SU-DHL-6 (cell line): Measurements from ENCODE around the gene AJAP1.

Experiments
- H2AFZ ChIP-seq: fragments of 200-600 bp; sonication (generic); 2 replicates; pipeline ENCODE4 v1.6.1; 2014; ENCODE audit warnings: low read depth, mild to moderate bottlenecking, moderate library complexity, mixed read lengths, antibody characterized with exemption, low read length; ENCODE audit not compliant: severe bottlenecking
- H3F3A ChIP-seq: fragments of 200-600 bp; shearing (Covaris generic); 2 replicates; pipeline ENCODE4 v1.6.0; 2016; ENCODE audit warnings: antibody characterized with exemption, mild to moderate bottlenecking; ENCODE audit not compliant: insufficient read depth
- H3K27ac ChIP-seq: fragments of 200-600 bp; sonication (generic); 2 replicates; pipeline ENCODE4 v1.5.1; 2016; ENCODE audit warnings: low read depth, mild to moderate bottlenecking, low read length, moderate library complexity, mixed read lengths
- H3K27me3 ChIP-seq: fragments of 200-600 bp; sonication (generic), shearing (Covaris generic); 2 replicates; pipeline ENCODE4 v1.6.0; 2014; ENCODE audit warnings: mild to moderate bottlenecking, low read length
- H3K36me3 ChIP-seq: fragments of 200-600 bp; sonication (generic); 2 replicates; pipeline ENCODE4 v1.6.1; 2014; ENCODE audit warnings: mild to moderate bottlenecking, low read length, mixed read lengths
- H3K4me2 ChIP-seq: fragments of 300-600, 200-600 bp; shearing (Covaris generic), sonication (generic); 2 replicates; pipeline ENCODE4 v1.6.0; 2014; ENCODE audit warnings: low read length, low read depth, mild to moderate bottlenecking; ENCODE audit not compliant: poor library complexity, severe bottlenecking
- H3K4me3 ChIP-seq: fragments of 200-600 bp; sonication (generic); 2 replicates; pipeline ENCODE4 v1.5.1; 2014; ENCODE audit warnings: antibody characterized with exemption, low read length, mild to moderate bottlenecking, mixed read lengths; ENCODE audit not compliant: insufficient read depth, poor library complexity, severe bottlenecking
- H3K79me2 ChIP-seq: fragments of 200-600 bp; sonication (generic); 2 replicates; pipeline ENCODE4 v1.6.1; 2014; ENCODE audit warnings: mild to moderate bottlenecking, low read length, moderate library complexity; ENCODE audit not compliant: insufficient read depth
- H3K9ac ChIP-seq: fragments of 200-600 bp; sonication (generic); 2 replicates; pipeline ENCODE4 v1.7.0; 2014; ENCODE audit warnings: mild to moderate bottlenecking, low read length
- H3K9me2 ChIP-seq: fragments of 200-600 bp; sonication (generic); replicated peaks from 2 replicates; pipeline ENCODE4 v1.6.1; 2014; ENCODE audit warnings: low read length; ENCODE audit not compliant: insufficient read depth
- H3K9me3 ChIP-seq: fragments of 200-600 bp; sonication (generic); 2 replicates; pipeline ENCODE4 v1.6.1; 2014; ENCODE audit warnings: low read length, mixed read lengths; ENCODE audit not compliant: insufficient read depth
- H4K20me1 ChIP-seq: fragments of 200-600 bp; sonication (generic); 2 replicates; pipeline ENCODE4 v1.6.1; 2014; ENCODE audit warnings: low read depth, mild to moderate bottlenecking, antibody characterized with exemption, low read length, moderate library complexity, mixed read lengths
- EZH2phosphoT487 ChIP-seq: fragments of 200-600 bp; sonication (generic), shearing (Covaris generic); conservative IDR thresholded peaks from 2 replicates; pipeline ENCODE4 v1.6.1; 2018; ENCODE audit warnings: mild to moderate bottlenecking, antibody characterized with exemption, low read length, moderate library complexity, mixed read lengths
- TF ChIP-seq, protein P1 (sequence below): fragments of 200-600 bp; sonication (generic); IDR thresholded peaks from one replicate; pipeline ENCODE4 v1.5.1; 2017; ENCODE audit warnings: antibody characterized with exemption, mild to moderate bottlenecking, low read length, moderate library complexity; ENCODE audit not compliant: insufficient read depth, poor library complexity, severe bottlenecking

AJAP1 gene

DNA sequence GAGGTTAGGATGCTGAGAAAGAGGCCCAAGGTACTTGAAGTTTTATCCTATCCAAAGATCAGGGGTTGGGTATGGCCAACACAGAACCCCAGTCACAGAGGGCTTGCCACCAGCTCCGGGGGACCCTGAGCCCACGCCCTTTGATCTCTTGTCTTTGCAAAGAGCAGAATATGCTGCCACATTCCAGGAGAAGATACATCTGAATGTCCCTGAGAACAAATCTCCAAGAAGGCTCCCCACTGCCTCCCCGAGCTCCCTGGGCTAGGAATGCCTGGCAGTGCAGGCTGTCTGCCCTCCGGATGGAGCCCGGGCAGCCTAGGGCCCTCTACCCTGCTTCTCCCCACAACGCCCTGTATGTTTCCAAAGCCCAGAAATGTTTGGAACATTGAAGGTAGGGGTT lies 49.2 kb downstream of the AJAP1 start:
- H3K9me2 ChIP-seq, result no peaks in the 10 kb centered on the region
- H3K79me2 ChIP-seq, result no peaks in the 10 kb centered on the region
- H3K9me3 ChIP-seq, result no peaks in the 10 kb centered on the region
- H3K4me2 ChIP-seq, result no peak overlapping the region
- TF ChIP-seq EZH2phosphoT487, result no peak
- TF ChIP-seq, protein P1, sequence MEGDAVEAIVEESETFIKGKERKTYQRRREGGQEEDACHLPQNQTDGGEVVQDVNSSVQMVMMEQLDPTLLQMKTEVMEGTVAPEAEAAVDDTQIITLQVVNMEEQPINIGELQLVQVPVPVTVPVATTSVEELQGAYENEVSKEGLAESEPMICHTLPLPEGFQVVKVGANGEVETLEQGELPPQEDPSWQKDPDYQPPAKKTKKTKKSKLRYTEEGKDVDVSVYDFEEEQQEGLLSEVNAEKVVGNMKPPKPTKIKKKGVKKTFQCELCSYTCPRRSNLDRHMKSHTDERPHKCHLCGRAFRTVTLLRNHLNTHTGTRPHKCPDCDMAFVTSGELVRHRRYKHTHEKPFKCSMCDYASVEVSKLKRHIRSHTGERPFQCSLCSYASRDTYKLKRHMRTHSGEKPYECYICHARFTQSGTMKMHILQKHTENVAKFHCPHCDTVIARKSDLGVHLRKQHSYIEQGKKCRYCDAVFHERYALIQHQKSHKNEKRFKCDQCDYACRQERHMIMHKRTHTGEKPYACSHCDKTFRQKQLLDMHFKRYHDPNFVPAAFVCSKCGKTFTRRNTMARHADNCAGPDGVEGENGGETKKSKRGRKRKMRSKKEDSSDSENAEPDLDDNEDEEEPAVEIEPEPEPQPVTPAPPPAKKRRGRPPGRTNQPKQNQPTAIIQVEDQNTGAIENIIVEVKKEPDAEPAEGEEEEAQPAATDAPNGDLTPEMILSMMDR, result no peak
- H3K4me3 ChIP-seq, result no peak overlapping the region
- no peak overlapping the region for H3K9ac ChIP-seq
- H3K27ac ChIP-seq, result no peak overlapping the region
- no peaks in the 10 kb centered on the region for H3K27me3 ChIP-seq
- no peaks in the 10 kb centered on the region for H3F3A ChIP-seq
- H4K20me1 ChIP-seq, result no peaks in the 10 kb centered on the region
- H3K36me3 ChIP-seq, result no peaks in the 10 kb centered on the region
- H2AFZ ChIP-seq, result no peak overlapping the region

DNA sequence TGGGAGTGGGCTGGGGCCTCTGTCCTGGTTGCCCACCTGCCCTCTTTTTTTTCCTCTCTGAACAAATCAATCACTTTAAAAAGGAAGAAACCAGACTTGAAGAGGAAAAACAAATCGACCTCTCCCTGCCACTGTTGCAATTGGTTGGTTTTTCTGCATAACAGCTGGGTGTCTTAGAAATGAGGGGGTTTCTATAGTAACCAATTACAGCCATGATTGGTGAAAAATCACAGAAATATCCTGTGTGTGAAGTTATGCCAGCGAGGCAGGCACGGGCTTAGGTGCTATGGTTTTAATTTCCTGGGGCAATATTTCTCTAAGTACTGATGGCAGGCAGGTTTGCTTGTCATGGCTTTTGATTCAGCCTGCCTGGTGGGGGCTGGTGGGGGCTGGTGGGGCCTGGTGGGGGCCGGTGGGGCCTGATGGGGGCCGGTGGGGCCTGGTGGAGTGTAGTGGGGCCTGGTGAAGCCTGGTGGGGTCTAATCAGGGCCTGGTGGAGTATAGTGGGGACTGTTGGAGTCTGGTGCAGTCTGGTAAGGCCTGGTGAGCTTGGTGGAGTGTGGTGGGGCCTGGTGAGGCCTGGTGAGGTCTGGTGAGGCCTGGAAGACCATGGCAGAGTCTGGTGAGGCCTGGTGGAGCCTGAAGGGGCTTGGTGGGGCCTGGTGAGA lies 54.6 kb downstream of the AJAP1 start:
- H3K27me3 ChIP-seq, result no peaks in the 10 kb centered on the region
- H3K9ac ChIP-seq, result no peak overlapping the region
- H2AFZ ChIP-seq, result no peak overlapping the region
- H3K4me3 ChIP-seq, result no peak overlapping the region
- no peaks in the 10 kb centered on the region for H3F3A ChIP-seq
- no peaks in the 10 kb centered on the region for H3K36me3 ChIP-seq
- no peak overlapping the region for H3K4me2 ChIP-seq
- no peaks in the 10 kb centered on the region for H3K9me3 ChIP-seq
- no peak overlapping the region for H3K27ac ChIP-seq
- no peaks in the 10 kb centered on the region for H3K9me2 ChIP-seq
- no peaks in the 10 kb centered on the region for H4K20me1 ChIP-seq
- no peak for TF ChIP-seq EZH2phosphoT487
- TF ChIP-seq, protein P1, result no peak
- no peaks in the 10 kb centered on the region for H3K79me2 ChIP-seq

DNA sequence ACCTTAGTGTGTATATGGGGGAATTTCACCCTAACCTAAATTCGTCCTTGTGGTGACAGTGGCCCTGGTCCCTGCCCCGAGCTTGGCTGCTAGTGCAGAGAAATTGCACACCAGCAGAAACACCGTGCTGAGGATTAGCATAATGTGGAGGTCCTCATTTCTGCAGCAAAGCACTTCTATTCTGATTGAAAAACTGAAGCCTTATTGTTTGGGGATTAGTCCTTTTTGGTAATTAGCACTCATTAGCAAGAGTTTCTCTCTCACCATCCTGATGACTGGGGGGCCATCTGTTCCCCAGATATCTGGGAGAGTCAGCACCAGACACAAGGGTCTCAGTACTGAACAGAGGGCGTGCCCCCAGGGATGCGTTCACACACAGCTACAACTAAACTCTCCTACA lies 55.2 kb downstream of the AJAP1 start:
- no peaks in the 10 kb centered on the region for H3K27me3 ChIP-seq
- H3K79me2 ChIP-seq, result no peaks in the 10 kb centered on the region
- H3K9ac ChIP-seq, result no peak overlapping the region
- no peaks in the 10 kb centered on the region for H3K36me3 ChIP-seq
- H3K9me2 ChIP-seq, result no peaks in the 10 kb centered on the region
- H2AFZ ChIP-seq, result no peak overlapping the region
- H3F3A ChIP-seq, result no peaks in the 10 kb centered on the region
- H4K20me1 ChIP-seq, result no peaks in the 10 kb centered on the region
- H3K4me3 ChIP-seq, result no peak overlapping the region
- H3K9me3 ChIP-seq, result no peaks in the 10 kb centered on the region
- H3K27ac ChIP-seq, result no peak overlapping the region
- no peak overlapping the region for H3K4me2 ChIP-seq
- TF ChIP-seq, protein P1, result no peak
- no peak for TF ChIP-seq EZH2phosphoT487
